Uterus (tissue), 2 donors: ENCODE measurements around the gene NFKBIZ.

Source experiments
- CTCF ChIP-seq, 4 experiments: fragments of 200-600 bp in 2 of 4; fragments of 450-650 bp in 2 of 4; sonication (generic) in 2 of 4; IDR thresholded peaks; one replicate each; pipeline ENCODE4 v1.5.1; 2016 to 2019; ENCODE audit warnings: antibody characterized with exemption in 4 of 4, mild to moderate bottlenecking in 2 of 4, moderate library complexity in 1 of 4
- POLR2A ChIP-seq, 2 donors: fragments of 450-650 bp; IDR thresholded peaks; one replicate each; pipeline ENCODE4 v1.6.1; 2016; ENCODE audit warnings: antibody characterized with exemption in 2 of 2, mild to moderate bottlenecking in 1 of 2, moderate library complexity in 1 of 2

DNA sequence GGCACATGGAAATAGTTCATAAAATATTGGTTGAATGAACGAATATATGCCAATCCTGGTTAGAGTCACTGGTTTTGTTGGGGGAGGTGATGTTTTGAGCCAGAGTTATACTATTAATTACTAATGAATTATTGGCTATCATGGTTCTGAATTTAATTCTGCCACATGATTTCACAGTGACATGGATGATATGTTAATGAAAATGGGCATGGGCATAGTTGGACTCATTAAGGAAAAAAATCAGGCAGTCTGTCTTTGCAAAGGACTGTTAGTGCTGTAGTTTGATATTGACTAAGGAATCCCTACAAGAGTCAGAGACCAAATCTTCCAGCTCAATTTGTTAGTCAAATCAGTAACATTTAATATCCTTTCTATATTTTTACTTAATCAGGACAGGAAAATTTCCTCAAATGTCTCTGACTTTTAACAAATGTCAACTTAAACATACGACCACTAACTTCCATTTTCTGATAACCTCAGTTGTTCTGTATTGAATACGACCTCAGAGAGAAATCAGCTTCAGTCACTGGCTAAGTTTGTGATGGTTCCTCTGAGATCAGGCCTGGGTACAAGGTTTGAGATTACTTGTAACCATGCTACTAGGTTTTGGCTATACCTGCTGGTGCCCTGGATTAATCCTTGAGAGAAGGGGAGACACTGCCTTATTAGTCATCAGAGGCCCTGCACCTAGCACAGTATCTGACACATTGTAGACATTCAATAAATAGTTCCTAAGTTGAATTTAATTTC lies 13.3 kb downstream of the NFKBIZ start:
- TF ChIP-seq CTCF (IDR thresholded peaks at IDR 0.05), result no peak
- no peak for TF ChIP-seq POLR2A (IDR thresholded peaks at IDR 0.05)
